Hepatocyte (in vitro differentiated cells): Measurements from ENCODE around the gene MIA. TPM values are rescaled to one million over a fixed set of nuclear protein-coding genes. Genes with fewer than 3 reads are reported as not detected.

ENCODE experiments used
- DNase-seq: peaks from one replicate; pipeline ENCODE4 v3.0.0-alpha.2; 2016; ENCODE audit warnings: low spot score
- H2AFZ ChIP-seq: fragments of 200-600 bp; sonication (generic); 2 replicates; pipeline ENCODE4 v1.6.0; 2016; ENCODE audit warnings: antibody characterized with exemption, mild to moderate bottlenecking
- H3K27ac ChIP-seq: fragments of 200-600 bp; sonication (generic); 2 replicates; pipeline ENCODE4 v1.5.1; 2016; ENCODE audit warnings: mild to moderate bottlenecking
- H3K27me3 ChIP-seq: fragments of 200-600 bp; sonication (generic); 2 replicates; pipeline ENCODE4 v1.6.1; 2016
- H3K36me3 ChIP-seq: fragments of 200-600 bp; sonication (generic); replicated peaks from 2 replicates; pipeline ENCODE4 v1.5.1; 2016; ENCODE audit warnings: low read depth; ENCODE audit not compliant: insufficient read depth
- H3K4me1 ChIP-seq: fragments of 200-600 bp; sonication (generic); 2 replicates; pipeline ENCODE4 v1.5.1; 2016; ENCODE audit warnings: mild to moderate bottlenecking, moderate library complexity; ENCODE audit not compliant: insufficient read depth
- H3K4me2 ChIP-seq: fragments of 200-600 bp; sonication (generic); 2 replicates; pipeline ENCODE4 v1.6.0; 2016
- H3K4me3 ChIP-seq: fragments of 200-600 bp; sonication (generic); 2 replicates; pipeline ENCODE4 v1.5.1; 2016; ENCODE audit warnings: mild to moderate bottlenecking
- H3K79me2 ChIP-seq: fragments of 200-600 bp; sonication (generic); 2 replicates; pipeline ENCODE4 v1.6.0; 2017; ENCODE audit warnings: mild to moderate bottlenecking
- H3K9me2 ChIP-seq: fragments of 200-600 bp; sonication (generic); replicated peaks from 2 replicates; pipeline ENCODE4 v1.6.0; 2017; ENCODE audit warnings: mild to moderate bottlenecking; ENCODE audit not compliant: insufficient read depth
- H3K9me3 ChIP-seq: fragments of 200-600 bp; sonication (generic); 2 replicates; pipeline ENCODE4 v1.5.1; 2016; ENCODE audit warnings: low read depth, mild to moderate bottlenecking
- H4K20me1 ChIP-seq: fragments of 200-600 bp; sonication (generic); 2 replicates; pipeline ENCODE4 v1.6.0; 2016; ENCODE audit warnings: mild to moderate bottlenecking; ENCODE audit not compliant: insufficient read depth, poor library complexity, severe bottlenecking
- EZH2 ChIP-seq: fragments of 200-600 bp; sonication (generic); IDR thresholded peaks from 2 replicates; pipeline ENCODE4 v1.6.1; 2016; ENCODE audit warnings: antibody characterized with exemption, mild to moderate bottlenecking, borderline replicate concordance
- EZH2phosphoT487 ChIP-seq: fragments of 200-600 bp; sonication (generic); IDR thresholded peaks from one replicate; pipeline ENCODE4 v1.6.1; 2018; ENCODE audit warnings: antibody characterized with exemption, mild to moderate bottlenecking, low read depth, moderate library complexity; ENCODE audit not compliant: unreplicated experiment, severe bottlenecking
- WGBS: methylation state at CpG from one replicate; pipeline ENCODE4 v1.1.6; 2016; ENCODE audit warnings: low lambda C conversion rate; ENCODE audit errors: missing lambda C conversion rate; 5-methylcytosine and 5-hydroxymethylcytosine counted together
- polyA plus RNA-seq: library from polyadenylated mRNA; unstranded; fragments of >200 nt; fragmentation: Nextera tagmentation; extraction: Ambion mirVana; gene quantifications from 2 replicates; pipeline ENCODE4 v1.2.1, GENCODE V29; 2016
- total RNA-seq: library from RNA; depleted of rRNA; stranded (reverse); fragments of >200 nt; gene quantifications from 2 replicates; pipeline ENCODE4 v1.2.3, GENCODE V29; 2014
- TF ChIP-seq, protein P1 (sequence below): fragments of 200-600 bp; sonication (generic); IDR thresholded peaks from 2 replicates; pipeline ENCODE4 v1.5.1; 2016; ENCODE audit warnings: antibody characterized with exemption, mild to moderate bottlenecking; ENCODE audit not compliant: poor library complexity

The MIA gene
- total and polyA plus RNA-seq, 2 experiments from 2014 or later = 0.86 TPM; not detected in 1

DNA sequence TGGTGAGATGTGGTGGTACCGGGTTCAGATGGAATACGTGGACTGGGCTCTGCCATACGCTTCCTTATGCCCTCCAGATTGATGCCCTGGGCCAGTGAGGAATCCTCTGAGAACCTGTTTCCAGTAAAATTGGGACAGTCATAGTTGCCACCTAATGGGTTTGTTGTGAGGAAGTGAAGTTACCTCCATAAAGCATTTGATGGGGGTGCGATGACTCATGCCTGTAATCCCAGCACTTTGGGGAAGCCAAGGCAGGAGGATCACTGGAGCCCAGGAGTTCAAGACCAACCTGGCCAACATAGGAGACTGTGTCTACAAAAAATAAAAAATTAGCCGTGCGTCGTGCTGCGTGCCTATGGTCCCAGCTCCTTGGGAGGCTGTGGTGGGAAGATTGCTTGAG is 19.5 kb upstream of the MIA start:
- WGBS = 95% methylated on average over 8 of the region's 8 CpGs
- H2AFZ ChIP-seq = no peak overlapping the region
- no peaks in the 10 kb centered on the region for H3K36me3 ChIP-seq
- H4K20me1 ChIP-seq = peaks cover 5% of the 10 kb centered on the region
- H3K4me2 ChIP-seq = peak overlapping the region; percentile 75
- H3K79me2 ChIP-seq = peaks cover 73% of the 10 kb centered on the region
- H3K4me3 ChIP-seq = no peak overlapping the region
- H3K9me2 ChIP-seq = no peaks in the 10 kb centered on the region
- DNase-seq = no peak
- H3K27ac ChIP-seq = peak overlapping the region; percentile 96
- H3K27me3 ChIP-seq = no peaks in the 10 kb centered on the region
- no peaks in the 10 kb centered on the region for H3K9me3 ChIP-seq
- peaks cover 30% of the 10 kb centered on the region for H3K4me1 ChIP-seq
- no peak for TF ChIP-seq EZH2
- no peak for TF ChIP-seq EZH2phosphoT487

DNA sequence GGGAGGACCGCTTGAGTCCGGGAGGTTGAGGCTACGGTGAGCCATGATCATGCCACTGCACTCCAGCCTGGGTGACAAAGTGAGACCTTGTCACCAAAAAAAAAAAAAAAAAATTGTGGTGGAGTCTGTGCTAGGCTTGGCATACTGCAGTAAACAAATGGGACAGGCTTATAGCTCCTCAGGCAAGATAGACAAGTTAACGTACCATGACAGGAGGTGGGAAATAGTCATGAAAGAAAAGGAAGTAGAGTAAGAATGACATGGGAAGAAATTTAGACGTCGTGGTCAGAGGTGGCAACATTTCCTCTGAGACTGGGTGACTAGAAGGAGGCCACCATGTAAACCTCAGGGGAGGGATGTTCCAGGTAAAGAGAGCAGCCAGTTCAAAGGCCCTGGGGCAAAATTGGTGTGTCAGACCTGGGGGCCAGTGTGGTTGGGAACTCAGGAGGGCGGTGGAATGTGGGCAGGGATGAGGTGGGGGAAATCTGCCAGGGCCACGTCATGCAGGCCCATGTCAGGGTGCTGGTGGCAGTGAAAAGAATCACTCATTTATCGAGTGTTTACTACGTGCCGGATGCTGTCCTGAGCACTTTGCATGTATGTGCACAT is 18.7 kb upstream of the MIA start:
- no peaks in the 10 kb centered on the region for H3K9me2 ChIP-seq
- no peaks in the 10 kb centered on the region for H3K36me3 ChIP-seq
- H3K27me3 ChIP-seq = no peaks in the 10 kb centered on the region
- DNase-seq = no peak
- TF ChIP-seq EZH2phosphoT487 (no peak), EZH2 (no peak)
- TF ChIP-seq, protein P1, sequence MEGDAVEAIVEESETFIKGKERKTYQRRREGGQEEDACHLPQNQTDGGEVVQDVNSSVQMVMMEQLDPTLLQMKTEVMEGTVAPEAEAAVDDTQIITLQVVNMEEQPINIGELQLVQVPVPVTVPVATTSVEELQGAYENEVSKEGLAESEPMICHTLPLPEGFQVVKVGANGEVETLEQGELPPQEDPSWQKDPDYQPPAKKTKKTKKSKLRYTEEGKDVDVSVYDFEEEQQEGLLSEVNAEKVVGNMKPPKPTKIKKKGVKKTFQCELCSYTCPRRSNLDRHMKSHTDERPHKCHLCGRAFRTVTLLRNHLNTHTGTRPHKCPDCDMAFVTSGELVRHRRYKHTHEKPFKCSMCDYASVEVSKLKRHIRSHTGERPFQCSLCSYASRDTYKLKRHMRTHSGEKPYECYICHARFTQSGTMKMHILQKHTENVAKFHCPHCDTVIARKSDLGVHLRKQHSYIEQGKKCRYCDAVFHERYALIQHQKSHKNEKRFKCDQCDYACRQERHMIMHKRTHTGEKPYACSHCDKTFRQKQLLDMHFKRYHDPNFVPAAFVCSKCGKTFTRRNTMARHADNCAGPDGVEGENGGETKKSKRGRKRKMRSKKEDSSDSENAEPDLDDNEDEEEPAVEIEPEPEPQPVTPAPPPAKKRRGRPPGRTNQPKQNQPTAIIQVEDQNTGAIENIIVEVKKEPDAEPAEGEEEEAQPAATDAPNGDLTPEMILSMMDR = no peak
- no peak overlapping the region for H2AFZ ChIP-seq
- H3K9me3 ChIP-seq = no peaks in the 10 kb centered on the region
- H3K4me2 ChIP-seq = no peak overlapping the region
- H3K4me3 ChIP-seq = no peak overlapping the region
- 89% methylated on average over 10 of the region's 11 CpGs for WGBS
- peaks cover 30% of the 10 kb centered on the region for H3K4me1 ChIP-seq
- H3K79me2 ChIP-seq = peaks cover 73% of the 10 kb centered on the region
- H3K27ac ChIP-seq = no peak overlapping the region
- peaks cover 5% of the 10 kb centered on the region for H4K20me1 ChIP-seq

DNA sequence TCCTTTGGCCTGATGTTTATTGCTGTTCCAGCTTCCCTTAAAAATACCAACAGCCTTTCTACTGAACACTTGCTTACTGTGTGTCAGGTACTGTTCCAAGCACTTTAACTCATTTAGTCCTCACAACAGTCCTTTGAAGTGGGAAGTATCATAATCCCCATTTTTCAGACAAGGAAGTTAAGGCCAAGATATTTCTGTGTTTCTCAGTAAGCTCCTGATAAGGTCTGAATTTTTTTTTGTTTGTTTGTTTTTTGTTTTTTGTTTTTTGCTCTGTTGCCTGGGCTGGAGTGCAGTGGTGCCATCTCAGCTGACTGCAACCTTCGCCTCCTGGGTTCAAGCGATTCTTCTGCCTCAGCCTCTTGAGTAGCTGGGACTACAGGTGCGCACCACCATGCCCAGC is 16.8 kb upstream of the MIA start:
- DNase-seq = no peak
- no peak for TF ChIP-seq EZH2phosphoT487
- no peak for TF ChIP-seq EZH2
- TF ChIP-seq, protein P1 = no peak
- 96% methylated on average over 3 of the region's 3 CpGs for WGBS
- Histone ChIP-seq H3K4me2 (no peak overlapping the region), H3K27ac (no peak overlapping the region), H3K4me1 (peaks cover 21% of the 10 kb centered on the region), H4K20me1 (peaks cover 5% of the 10 kb centered on the region), H3K9me2 (no peaks in the 10 kb centered on the region), H3K36me3 (no peaks in the 10 kb centered on the region), H3K27me3 (no peaks in the 10 kb centered on the region), H2AFZ (no peak overlapping the region), H3K79me2 (peaks cover 57% of the 10 kb centered on the region), H3K4me3 (no peak overlapping the region), H3K9me3 (no peaks in the 10 kb centered on the region)

DNA sequence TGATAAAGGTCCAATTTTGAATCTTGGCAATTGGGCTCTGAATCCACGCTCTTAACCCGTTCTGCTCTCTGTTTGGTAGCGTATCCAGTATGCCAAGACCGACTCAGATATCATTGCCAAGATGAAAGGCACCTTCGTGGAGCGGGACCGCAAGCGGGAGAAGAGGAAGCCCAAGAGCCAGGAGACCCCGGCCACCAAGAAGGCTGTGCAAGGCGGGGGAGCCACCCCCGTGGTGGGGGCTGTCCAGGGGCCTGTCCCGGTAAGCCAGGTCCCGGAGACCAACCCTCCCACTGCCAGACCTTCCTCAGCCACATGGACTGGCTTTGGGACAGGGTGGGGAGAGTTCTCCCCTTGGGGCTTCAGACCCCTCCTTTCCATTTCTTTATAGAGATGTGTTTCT is 16.0 kb upstream of the MIA start:
- H3K9me3 ChIP-seq = no peaks in the 10 kb centered on the region
- no peak overlapping the region for H3K27ac ChIP-seq
- H3K4me3 ChIP-seq = no peak overlapping the region
- H4K20me1 ChIP-seq = peaks cover 5% of the 10 kb centered on the region
- peaks cover 48% of the 10 kb centered on the region for H3K79me2 ChIP-seq
- H3K4me2 ChIP-seq = no peak overlapping the region
- WGBS = 96% methylated on average over 13 of the region's 13 CpGs
- no peak for DNase-seq
- H3K36me3 ChIP-seq = peaks cover 3% of the 10 kb centered on the region
- H3K9me2 ChIP-seq = no peaks in the 10 kb centered on the region
- TF ChIP-seq EZH2 (no peak), EZH2phosphoT487 (no peak)
- TF ChIP-seq, protein P1 = no peak
- H3K4me1 ChIP-seq = peaks cover 13% of the 10 kb centered on the region
- H2AFZ ChIP-seq = no peak overlapping the region
- no peaks in the 10 kb centered on the region for H3K27me3 ChIP-seq
